Cardiac fibroblast (primary cell): Measurements from ENCODE around the gene VPS26C.
A peak's percentile ranks its signal among the peaks of the same experiment; 100 is the strongest.

ENCODE experiments used
- DNase-seq, 2 donors: peaks; one replicate each; pipeline versions ENCODE4 v3.0.0 to v3.0.0-alpha.2; 2010; ENCODE audit warnings: low read depth in 2 of 2
- H3K4me3 ChIP-seq, 2 donors: replicated peaks in 1 of 2; 1 replicate in 1 of 2; 2 replicates in 1 of 2; pipeline ENCODE4 v1.5.1; 2011; ENCODE audit warnings: low read depth in 2 of 2, low read length in 2 of 2, mild to moderate bottlenecking in 2 of 2, moderate library complexity in 1 of 2
- TF ChIP-seq, protein P1 (sequence below): IDR thresholded peaks from one replicate; pipeline ENCODE4 v1.5.1; 2011; ENCODE audit warnings: low read depth, mild to moderate bottlenecking, low read length, inconsistent platforms

Gene VPS26C

DNA sequence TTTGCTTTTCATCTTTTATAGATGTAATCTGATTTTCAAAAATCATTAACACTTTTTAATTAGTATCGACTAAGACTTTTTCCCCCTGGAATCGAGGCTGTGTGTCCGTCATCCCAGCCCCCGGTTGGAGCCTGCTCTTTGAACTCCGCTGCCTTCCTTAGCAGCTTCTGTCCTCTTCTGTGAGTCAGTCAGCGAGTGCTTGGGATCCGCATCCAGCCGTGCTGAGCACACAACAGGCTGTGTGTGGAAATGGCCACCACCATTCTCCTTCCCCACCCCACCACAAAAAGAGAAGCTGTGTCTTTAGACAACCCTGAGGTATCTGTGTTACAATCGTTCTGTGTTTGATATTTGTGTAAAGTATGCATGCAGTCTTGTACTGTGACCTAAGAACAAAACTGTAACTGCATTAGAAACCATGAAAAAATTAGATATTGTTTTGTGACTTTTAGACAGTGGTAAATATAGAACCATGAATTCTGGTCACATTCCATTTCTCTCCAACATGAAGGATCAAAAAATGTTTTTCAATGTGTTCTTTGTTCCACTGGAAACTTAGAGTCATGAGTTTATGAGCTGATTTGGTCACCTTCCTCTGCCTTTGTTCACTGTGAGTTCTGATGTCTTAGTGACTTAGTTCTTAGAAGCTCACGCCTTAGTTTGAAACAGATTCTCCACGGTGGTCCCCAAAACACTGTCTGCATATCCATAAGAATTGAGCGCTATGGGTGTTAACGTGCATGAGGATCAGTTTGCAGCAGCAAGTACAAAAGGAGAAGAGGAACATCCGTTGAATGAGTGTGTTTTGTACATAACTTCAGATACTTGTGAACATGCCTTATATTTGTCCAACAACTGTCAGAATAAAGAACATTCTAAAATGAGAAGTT, 64.7 kb downstream of the VPS26C start:
- TF ChIP-seq, protein P1, sequence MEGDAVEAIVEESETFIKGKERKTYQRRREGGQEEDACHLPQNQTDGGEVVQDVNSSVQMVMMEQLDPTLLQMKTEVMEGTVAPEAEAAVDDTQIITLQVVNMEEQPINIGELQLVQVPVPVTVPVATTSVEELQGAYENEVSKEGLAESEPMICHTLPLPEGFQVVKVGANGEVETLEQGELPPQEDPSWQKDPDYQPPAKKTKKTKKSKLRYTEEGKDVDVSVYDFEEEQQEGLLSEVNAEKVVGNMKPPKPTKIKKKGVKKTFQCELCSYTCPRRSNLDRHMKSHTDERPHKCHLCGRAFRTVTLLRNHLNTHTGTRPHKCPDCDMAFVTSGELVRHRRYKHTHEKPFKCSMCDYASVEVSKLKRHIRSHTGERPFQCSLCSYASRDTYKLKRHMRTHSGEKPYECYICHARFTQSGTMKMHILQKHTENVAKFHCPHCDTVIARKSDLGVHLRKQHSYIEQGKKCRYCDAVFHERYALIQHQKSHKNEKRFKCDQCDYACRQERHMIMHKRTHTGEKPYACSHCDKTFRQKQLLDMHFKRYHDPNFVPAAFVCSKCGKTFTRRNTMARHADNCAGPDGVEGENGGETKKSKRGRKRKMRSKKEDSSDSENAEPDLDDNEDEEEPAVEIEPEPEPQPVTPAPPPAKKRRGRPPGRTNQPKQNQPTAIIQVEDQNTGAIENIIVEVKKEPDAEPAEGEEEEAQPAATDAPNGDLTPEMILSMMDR = no peak
- DNase-seq = no peak
- no peak overlapping the region for H3K4me3 ChIP-seq

DNA sequence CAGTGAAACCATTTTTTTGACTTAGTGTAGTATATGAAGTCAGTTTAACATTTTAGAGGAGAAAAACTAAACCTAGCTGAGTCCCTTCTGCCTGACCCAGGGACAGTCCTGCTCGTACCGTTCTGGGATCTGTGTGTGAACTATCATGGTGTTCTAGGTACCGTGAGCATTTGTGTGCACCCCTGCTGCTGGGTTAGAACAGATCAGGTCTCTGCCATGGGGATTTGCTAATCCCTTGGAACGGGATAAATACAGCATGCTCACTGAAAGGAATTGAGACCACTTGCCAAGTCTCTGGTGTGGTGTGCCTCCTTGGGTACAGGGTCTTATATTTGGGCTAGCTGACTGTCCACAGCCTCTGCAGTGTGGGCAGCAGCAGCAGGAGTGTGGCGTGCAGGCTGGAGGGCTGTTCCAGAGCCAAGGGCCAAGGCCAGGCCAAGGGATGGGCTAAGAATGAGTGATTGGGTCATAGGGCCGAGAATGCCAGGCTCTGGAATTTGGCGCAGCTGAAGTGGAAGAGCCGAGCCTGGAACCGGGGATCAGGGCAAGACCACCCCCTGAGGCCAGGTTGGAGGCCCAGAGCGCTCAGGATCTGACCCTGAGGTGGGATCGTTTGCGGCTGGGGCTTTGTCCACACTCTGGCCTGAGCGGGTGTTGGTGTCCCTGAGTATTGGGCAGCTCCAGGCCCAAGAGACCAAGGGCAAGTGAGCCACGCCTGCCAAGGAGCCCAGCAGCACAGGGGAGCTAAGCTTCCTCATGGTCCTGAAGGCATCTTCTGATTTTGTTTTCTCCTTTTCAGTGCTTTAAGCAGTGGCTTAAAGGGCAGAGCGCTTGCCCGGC, 66.3 kb downstream of the VPS26C start:
- TF ChIP-seq, protein P1 = no peak

DNA sequence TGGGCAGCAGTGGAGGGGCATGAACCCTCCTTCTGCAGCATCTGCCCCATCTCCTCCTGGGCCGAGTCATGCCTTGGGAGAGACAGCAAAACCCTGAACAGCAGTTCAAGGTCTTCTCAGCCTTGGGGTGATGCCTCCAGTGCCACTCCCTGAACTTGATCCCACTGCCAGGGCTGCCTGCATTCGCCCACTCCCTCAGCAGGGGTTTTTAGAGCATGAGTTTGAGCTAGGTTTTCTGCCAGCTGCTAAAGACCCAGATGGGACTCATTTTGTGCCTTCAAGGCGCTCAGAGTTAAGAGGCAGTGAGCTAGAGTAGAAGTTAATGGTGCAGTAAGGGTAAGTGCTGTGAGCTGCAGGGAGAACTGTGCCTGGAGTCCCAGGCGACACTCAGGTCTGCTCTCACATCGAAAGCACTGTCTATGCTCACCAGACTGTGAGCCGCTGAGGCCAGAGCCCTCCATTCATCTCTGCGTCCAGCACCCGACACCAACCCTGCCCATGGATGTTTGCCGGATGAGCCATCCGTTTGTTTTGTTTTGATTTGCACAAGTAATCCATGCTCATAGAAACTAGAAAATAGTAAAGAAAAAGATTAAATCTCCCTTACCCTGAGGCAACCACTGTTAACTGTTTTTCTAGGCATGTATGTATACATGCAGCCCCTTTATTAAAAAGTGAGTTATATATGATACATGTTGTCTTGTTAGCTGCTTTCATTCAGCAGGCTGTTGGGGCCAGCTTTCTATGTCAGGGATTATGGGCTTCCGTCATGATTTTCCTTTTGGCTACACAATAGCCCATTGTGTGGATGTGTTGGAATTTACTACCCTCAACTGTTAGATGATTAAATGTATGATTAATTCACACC, 67.8 kb downstream of the VPS26C start:
- TF ChIP-seq, protein P1 = no peak
- DNase-seq = peak in 1 of 2 donors; percentile 66
- no peak overlapping the region for H3K4me3 ChIP-seq

More for the DNA sequence above, 66.3 kb downstream of the VPS26C start:
- DNase-seq = no peak
- H3K4me3 ChIP-seq = no peak overlapping the region

DNA sequence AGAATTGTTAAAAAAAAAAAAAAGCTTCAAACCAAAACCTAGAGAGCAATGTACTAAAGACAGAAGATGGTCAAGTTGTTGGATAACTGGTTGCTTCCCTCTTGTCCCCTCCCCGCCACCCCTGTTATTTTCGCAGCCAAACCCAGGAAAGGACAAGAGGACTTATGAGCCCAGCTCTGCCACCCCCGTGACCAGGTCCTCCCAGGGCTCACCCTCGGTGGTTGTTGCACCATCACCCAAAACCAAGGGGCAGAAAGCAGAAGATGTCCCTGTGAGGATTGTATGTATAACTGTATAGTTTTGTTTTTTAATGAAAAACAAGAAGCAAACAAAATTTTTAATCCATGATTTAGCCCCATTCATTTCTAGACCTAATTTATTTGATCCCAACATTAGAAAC, 69.4 kb downstream of the VPS26C start:
- no peak for DNase-seq
- TF ChIP-seq, protein P1 = no peak
- H3K4me3 ChIP-seq = no peak overlapping the region

DNA sequence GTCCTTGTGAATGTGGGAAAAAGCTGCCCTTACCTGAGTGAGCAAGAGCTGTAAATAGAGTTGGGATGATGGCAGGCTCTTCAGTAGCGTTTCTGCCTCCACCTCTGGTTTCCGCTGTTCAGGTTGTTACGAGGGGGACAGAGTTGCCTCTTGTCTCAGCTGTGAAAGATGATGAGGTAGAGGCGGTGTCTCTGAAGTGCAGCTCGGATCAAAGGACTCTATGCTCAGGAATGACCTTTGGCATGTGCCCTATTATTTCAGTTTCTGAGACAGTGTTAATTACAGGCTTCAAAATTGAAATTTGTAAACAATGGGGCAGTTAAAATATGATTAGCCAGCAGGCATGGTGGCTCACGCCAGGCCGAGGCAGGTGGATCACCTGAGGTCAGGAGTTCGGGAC, 70.3 kb downstream of the VPS26C start:
- DNase-seq = no peak
- TF ChIP-seq, protein P1 = no peak
- no peak overlapping the region for H3K4me3 ChIP-seq

DNA sequence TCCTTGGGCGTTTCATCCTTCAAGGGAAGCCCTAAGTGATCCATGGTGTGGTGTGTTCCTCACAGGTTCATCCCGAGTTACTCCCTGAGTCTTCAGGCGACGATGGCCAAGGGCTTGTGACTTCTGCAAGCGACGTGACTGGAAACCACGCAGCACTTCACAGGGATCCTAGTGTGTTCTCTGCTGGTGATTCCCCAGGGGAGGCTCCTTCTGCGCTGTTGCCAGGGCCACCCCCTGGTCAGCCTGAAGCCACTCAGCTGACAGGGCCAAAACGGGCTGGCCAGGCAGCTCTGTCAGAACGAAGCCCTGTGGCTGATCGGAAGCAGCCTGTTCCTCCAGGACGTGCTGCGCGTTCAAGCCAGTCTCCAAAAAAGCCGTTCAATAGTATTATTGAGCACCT, 71.5 kb downstream of the VPS26C start:
- DNase-seq = no peak
- no peak overlapping the region for H3K4me3 ChIP-seq

More for the DNA sequence above, 71.5 kb downstream of the VPS26C start:
- TF ChIP-seq, protein P1 = no peak
